H1 (cell line): ENCODE data around the gene C3orf22. TPM values are rescaled to one million over a fixed set of nuclear protein-coding genes. Genes with fewer than 3 reads are reported as not detected.

Experiments
- SP1 ChIP-seq: IDR thresholded peaks from 2 replicates; pipeline ENCODE4 v1.6.1; 2011; ENCODE audit warnings: low read depth, low read length
- SUZ12 ChIP-seq: fragments of 200-600 bp; sonication (generic); IDR thresholded peaks from 2 replicates; pipeline ENCODE4 v1.6.1; 2012; ENCODE audit warnings: mild to moderate bottlenecking, inconsistent platforms, low read length, moderate library complexity, mixed read lengths
- YY1 ChIP-seq: IDR thresholded peaks from 2 replicates; pipeline ENCODE4 v1.6.1; 2011; ENCODE audit warnings: low read depth, mild to moderate bottlenecking, low read length
- polyA plus RNA-seq, 7 experiments: library from polyadenylated mRNA; depleted of rRNA in 3 of 7; stranded (reverse) in 5 of 7; unstranded in 2 of 7; fragments of >200 nt in 5 of 7; fragments of 200-250 nt in 2 of 7; gene quantifications; 1 replicate in 5 of 7; 2 replicates in 1 of 7; 4 replicates in 1 of 7; pipeline versions ENCODE4 v1.2.1 to v1.2.3, GENCODE V29; 2011 to 2013; ENCODE audit warnings: missing spikeins in 2 of 7, mixed read lengths in 2 of 7
- total RNA-seq: library from RNA; stranded (reverse); fragmentation: NEBNext Ultra II Directional; extraction: Animal tissue kit (Norgen Biotek cat#: 25700); gene quantifications from 2 replicates; pipeline ENCODE4 v1.2.1, GENCODE V29; 2021

C3orf22 gene
- total and polyA plus RNA-seq, 2 of the 8 experiments (the other 6 are each of a cell fraction or from before 2014, with no cell fraction given) = not detected

- TF ChIP-seq SP1 = no peak
- no peak for TF ChIP-seq SUZ12
- TF ChIP-seq YY1 = no peak
- TF ChIP-seq, all 59 proteins: peak for 0
Observed at GRCh38 chr3:126606001-126606400, 47.3 kb upstream of the C3orf22 start (continued).
